HEK293 (cell line): Measurements from ENCODE around the gene TEC.

ENCODE experiments used
- REST ChIP-seq: fragments of 450-650 bp; formaldehyde crosslinking; IDR thresholded peaks from 2 replicates; pipeline ENCODE4 v1.5.1; 2016; ENCODE audit warnings: missing biosample characterization, missing genetic modification characterization
- ZBTB8A ChIP-seq: fragments of 450-650 bp; formaldehyde crosslinking; IDR thresholded peaks from 2 replicates; pipeline ENCODE4 v1.5.1; 2016; ENCODE audit warnings: missing biosample characterization, missing genetic modification characterization
- ZNF133 ChIP-seq: fragments of 450-650 bp; formaldehyde crosslinking; IDR thresholded peaks from 2 replicates; pipeline ENCODE4 v1.5.1; 2016; ENCODE audit warnings: missing biosample characterization, missing genetic modification characterization
- ZNF16 ChIP-seq: fragments of 450-650 bp; formaldehyde crosslinking; IDR thresholded peaks from 2 replicates; pipeline ENCODE4 v1.5.1; 2016; ENCODE audit warnings: low read depth, missing biosample characterization, missing genetic modification characterization
- ZNF558 ChIP-seq: fragments of 450-650 bp; formaldehyde crosslinking; IDR thresholded peaks from 2 replicates; pipeline ENCODE4 v1.5.1; 2016; ENCODE audit warnings: missing biosample characterization, missing genetic modification characterization
- ZSCAN5A ChIP-seq: fragments of 450-650 bp; formaldehyde crosslinking; IDR thresholded peaks from 2 replicates; pipeline ENCODE4 v1.5.1; 2016; ENCODE audit warnings: missing biosample characterization, missing genetic modification characterization

DNA sequence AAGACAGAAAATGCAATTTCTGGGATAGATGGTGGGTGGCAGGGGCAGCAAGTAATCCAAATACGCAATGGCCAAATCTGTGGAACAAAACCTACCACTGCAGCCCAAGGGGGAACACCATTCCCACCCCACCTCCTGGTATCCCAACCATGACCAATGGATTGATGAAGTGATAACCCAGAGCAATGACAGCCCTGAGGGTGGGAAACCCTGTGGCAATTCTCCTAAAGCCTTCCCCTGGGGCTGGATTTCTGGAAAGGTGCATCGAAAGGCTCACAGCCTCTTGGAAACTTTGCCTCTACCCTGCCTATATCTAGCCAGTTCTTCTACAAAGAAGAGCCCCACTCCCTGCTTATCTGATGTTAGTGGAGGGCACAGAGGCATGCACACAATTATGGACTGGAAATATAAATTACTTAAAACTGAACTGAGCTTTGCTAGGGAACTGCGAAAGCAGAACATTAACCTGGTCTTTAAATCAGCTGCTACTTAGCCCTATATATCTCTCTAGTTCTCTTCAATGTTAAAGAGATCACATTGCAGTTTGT, 75.6 kb downstream of the TEC start:
- TF ChIP-seq ZNF133 (tag by site-specific recombination) (no peak), REST (no peak), ZNF558 (tag by site-specific recombination) (no peak), ZBTB8A (tag by site-specific recombination) (no peak), ZNF16 (tag by site-specific recombination) (no peak), ZSCAN5A (tag by site-specific recombination) (no peak)
